H1 (cell line): ENCODE results near the gene C18orf54.

ENCODE experiments used
- BRCA1 ChIP-seq: IDR thresholded peaks from 2 replicates; pipeline ENCODE4 v1.6.1; 2012; ENCODE audit warnings: low read depth, low read length, improper control_type of control experiment
- CHD1 ChIP-seq: IDR thresholded peaks from 2 replicates; pipeline ENCODE4 v1.6.1; 2012; ENCODE audit warnings: low read depth, low read length, improper control_type of control experiment
- CTCF ChIP-seq, 3 experiments: IDR thresholded peaks; 1 replicate in 2 of 3; 2 replicates in 1 of 3; pipeline versions ENCODE4 v1.5.1 to v1.6.1; 2011; ENCODE audit warnings: low read length in 3 of 3, mild to moderate bottlenecking in 3 of 3, inconsistent platforms in 2 of 3, low read depth in 1 of 3, moderate library complexity in 1 of 3; ENCODE audit not compliant: insufficient read depth in 1 of 3; ENCODE audit errors: control extremely low read depth in 1 of 3
- EZH2 ChIP-seq: fragments of 200-600 bp; sonication (generic); IDR thresholded peaks from 2 replicates; pipeline ENCODE4 v1.7.1; 2012; ENCODE audit warnings: low read depth, mild to moderate bottlenecking, moderate library complexity, low read length, inconsistent platforms; ENCODE audit not compliant: severe bottlenecking
- POLR2A ChIP-seq, 2 experiments: IDR thresholded peaks; 1 replicate in 1 of 2; 2 replicates in 1 of 2; pipeline ENCODE4 v1.6.1; 2011; ENCODE audit warnings: low read depth in 2 of 2, low read length in 2 of 2, mild to moderate bottlenecking in 2 of 2; ENCODE audit errors: control extremely low read depth in 1 of 2
- SIN3A ChIP-seq, 2 experiments: IDR thresholded peaks in 1 of 2; conservative IDR thresholded peaks in 1 of 2; 2 replicates each; pipeline ENCODE4 v1.6.1; 2011 to 2012; ENCODE audit warnings: low read length in 2 of 2, improper control_type of control experiment in 1 of 2, low read depth in 1 of 2, mild to moderate bottlenecking in 1 of 2
- SP2 ChIP-seq: IDR thresholded peaks from 2 replicates; pipeline ENCODE4 v1.6.1; 2012; ENCODE audit warnings: mild to moderate bottlenecking, low read length, inconsistent platforms
- SUZ12 ChIP-seq: fragments of 200-600 bp; sonication (generic); IDR thresholded peaks from 2 replicates; pipeline ENCODE4 v1.6.1; 2012; ENCODE audit warnings: mild to moderate bottlenecking, inconsistent platforms, low read length, moderate library complexity, mixed read lengths
- USF2 ChIP-seq: IDR thresholded peaks from 2 replicates; pipeline ENCODE4 v1.6.1; 2011; ENCODE audit warnings: low read length, improper control_type of control experiment
- ZNF274 ChIP-seq: IDR thresholded peaks from 2 replicates; pipeline ENCODE4 v1.7.0; 2012; ENCODE audit warnings: low read length, borderline replicate concordance; ENCODE audit errors: extremely low read depth

- no peak for TF ChIP-seq EZH2
- no peak for TF ChIP-seq CTCF (IDR thresholded peaks at IDR 0.05; ENCODE audit: control extremely low read depth in 1 of 3, insufficient read depth in 1 of 3, low read depth in 1 of 3, low read length in 3 of 3)
- no peak for TF ChIP-seq ZNF274
- TF ChIP-seq SIN3A (conservative IDR thresholded peaks at IDR 0.05 in 1 of 2, IDR thresholded peaks at IDR 0.05 in 1 of 2; ENCODE audit: low read depth in 1 of 2, low read length in 2 of 2), result no peak
- TF ChIP-seq USF2, result no peak
- TF ChIP-seq POLR2A (IDR thresholded peaks at IDR 0.05; ENCODE audit: control extremely low read depth in 1 of 2, low read depth in 2 of 2, low read length in 2 of 2), result no peak
- TF ChIP-seq BRCA1, result no peak
- no peak for TF ChIP-seq SP2
- no peak for TF ChIP-seq SUZ12
- no peak for TF ChIP-seq CHD1
Observed at GRCh38 chr18:54396760-54397159, 39.1 kb downstream of the C18orf54 start.
